Limb (tissue), 2 donors: ENCODE results near the gene SYT3.

Source experiments
- DNase-seq, 2 donors: peaks; one replicate each; pipeline ENCODE4 v3.0.0-alpha.2; 2016; ENCODE audit errors: extremely low spot score in 2 of 2

Gene SYT3, protein sequence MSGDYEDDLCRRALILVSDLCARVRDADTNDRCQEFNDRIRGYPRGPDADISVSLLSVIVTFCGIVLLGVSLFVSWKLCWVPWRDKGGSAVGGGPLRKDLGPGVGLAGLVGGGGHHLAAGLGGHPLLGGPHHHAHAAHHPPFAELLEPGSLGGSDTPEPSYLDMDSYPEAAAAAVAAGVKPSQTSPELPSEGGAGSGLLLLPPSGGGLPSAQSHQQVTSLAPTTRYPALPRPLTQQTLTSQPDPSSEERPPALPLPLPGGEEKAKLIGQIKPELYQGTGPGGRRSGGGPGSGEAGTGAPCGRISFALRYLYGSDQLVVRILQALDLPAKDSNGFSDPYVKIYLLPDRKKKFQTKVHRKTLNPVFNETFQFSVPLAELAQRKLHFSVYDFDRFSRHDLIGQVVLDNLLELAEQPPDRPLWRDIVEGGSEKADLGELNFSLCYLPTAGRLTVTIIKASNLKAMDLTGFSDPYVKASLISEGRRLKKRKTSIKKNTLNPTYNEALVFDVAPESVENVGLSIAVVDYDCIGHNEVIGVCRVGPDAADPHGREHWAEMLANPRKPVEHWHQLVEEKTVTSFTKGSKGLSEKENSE

DNA sequence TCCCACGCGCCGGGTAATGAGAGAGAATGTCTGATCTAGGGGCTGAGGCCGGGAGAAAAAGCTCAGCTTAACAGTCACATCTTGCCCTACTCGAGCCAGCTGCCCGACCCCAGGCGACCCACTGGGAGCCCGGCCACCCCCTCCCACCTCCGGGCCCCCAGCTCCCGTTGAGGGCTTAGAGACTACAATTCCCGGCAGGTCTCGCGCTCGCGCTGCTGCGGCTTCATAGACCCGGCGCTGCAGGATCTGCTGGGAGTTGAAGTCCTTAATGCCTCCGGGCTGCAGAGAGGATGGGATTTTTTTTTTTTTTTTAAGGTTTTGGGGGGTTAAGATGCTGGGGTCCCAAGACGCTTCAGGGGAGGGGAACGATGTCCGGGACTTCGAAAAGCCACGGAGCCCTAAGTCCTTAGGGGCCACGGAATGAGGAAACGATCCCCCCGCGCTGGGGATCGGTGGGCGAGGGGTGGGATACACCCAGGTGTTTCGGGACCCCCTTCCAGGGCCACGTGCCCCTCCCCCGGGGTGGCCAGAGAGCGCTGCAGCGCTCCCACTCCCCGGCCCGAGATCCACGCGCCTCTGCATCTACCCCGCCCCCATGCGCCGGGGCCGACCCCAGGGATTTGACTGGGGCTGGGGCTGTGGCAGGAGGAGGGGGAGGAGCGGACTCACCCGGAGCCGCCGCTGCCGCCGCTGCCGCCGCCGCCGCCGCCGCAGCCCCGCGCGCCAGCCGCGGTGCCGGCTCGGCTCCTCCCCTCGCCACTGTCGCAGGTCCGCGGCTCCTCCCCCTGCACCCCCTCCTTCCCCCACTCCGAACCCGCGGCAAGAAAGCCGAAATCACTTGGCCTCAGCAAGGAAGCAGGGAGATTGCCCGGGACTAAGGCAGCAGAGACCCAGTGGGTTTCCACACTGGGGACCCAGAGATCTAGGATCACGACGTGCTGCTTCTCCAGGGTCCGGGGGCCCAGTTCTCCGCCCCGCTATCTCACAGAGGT is at the start of gene SYT3:
TSS of gene SYT3 (minus strand) at position 761 of the 992 bp plus-strand sequence. CDS start 2,470 bp downstream, outside the sequence.
- peak in 1 of 2 donors; percentile 78 for DNase-seq

DNA sequence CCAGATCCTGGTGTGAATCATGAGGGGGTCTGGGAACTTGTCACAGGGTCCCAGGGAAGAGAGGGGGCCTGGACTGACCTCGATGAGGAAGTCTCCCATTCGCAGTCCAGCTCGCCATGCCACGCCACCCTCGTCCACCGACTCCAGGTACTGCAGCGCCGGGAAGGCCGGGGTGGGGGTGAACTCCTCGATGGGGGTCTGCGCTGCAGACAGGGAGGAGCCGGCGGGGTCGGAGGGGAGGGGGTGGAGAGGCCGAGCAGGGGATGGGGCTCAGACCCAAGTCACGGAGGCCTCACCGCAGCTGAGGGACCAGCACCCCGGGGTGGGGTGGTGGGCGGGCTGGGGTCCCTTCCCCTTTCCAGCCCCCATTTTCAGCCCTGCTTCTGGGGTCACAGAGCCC is 49.1 kb upstream of the SYT3 start:
- DNase-seq, result no peak

DNA sequence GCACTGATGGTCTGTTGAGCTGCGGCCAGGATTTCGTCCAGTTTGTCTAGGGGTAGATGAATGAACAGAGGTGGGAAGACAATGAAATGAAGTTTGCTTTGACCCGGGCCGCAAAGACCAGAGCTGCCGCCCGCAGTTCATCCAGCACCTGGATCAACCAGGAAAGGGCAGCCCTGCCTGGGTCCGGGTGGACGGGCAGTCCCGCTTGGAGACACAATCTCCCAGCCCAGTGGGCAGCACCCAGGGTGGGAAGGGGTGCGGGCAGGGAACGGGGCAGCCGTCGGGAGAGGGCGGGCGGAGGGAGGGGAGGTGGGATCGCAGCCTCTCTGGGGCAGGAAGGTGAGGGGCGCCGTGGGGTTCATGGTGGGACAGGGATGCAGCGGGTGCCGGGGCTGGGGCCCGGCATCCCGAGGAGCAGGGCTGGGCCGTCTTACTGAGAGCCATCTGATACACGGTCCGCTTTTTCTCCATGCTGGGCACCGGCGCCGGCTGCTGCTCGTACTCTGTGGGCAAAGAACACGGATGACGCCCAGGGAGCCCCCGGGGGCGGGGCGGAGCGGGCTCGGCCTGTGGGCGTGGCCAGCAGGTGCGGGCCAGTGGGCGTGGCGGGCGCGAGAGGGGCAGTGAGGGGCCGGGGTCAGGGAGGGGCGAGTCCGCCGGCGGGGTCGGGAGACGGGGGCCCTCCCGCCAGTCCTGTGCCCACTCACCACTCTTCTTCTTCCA is 46.8 kb upstream of the SYT3 start:
- no peak for DNase-seq

DNA sequence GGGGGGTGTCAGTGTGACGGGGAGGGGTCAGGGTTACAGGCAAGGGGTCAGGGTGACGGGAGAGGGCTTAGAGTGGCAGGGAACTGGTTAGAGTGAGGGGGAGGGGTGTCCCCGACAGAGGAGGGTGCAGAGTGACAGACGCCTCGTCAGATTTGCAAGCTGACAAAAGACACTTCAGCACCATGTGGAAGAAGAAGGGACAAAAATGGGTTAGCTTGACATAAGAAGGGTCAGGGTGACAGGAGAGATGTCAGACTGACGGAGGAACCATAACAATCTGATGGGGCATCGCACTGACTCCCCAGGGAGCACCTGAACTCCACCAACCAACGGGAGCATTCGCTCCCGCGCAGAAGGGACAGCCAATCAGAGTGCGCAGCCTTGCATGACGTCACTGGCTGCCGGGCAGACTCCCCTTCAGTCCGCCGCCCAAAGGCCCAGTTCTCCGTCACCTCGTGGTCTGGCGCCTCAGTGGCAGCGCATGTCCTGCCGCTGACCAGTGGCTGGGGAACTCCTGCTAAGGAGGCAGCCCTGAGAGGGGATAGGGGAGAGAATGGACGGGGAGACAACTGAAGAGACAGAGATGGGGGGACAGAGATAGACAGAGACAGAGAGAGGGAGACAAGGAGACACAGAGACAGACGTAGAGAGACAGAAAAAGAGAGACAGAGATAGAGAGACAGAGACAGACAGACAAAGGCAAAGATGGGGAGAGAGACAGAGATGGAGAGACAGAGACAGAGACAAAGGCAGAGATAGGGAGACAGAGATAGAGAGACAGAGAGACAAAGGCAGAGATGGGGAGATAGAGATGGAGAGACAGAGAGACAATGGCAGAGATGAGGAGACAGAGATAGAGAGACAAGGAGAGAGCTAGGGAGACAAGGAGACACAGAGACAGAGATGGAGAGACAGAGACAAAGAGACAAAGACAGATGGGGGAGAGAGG is 39.8 kb upstream of the SYT3 start:
- DNase-seq, result peak; percentile 50 to 88

DNA sequence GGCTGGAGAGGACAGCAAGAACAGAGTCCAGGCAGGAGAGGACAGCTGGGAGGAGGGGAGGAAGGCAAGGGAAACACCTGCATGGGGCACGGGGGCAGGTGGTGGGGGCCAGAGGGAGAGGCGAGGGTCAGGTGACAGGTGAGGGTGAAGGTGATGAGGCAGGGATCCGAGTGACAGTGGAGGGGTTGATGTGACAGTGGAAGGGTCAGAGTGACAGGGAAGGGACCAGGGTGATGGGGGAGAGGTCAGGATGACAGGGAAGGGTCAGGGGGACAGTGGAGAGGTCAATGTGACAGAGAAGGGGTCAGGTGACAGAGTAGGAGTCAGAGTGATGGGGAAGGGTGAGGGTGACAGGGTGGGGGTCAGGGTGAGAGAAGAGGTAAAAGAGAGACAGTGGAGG is 38.6 kb upstream of the SYT3 start:
- DNase-seq, result no peak

DNA sequence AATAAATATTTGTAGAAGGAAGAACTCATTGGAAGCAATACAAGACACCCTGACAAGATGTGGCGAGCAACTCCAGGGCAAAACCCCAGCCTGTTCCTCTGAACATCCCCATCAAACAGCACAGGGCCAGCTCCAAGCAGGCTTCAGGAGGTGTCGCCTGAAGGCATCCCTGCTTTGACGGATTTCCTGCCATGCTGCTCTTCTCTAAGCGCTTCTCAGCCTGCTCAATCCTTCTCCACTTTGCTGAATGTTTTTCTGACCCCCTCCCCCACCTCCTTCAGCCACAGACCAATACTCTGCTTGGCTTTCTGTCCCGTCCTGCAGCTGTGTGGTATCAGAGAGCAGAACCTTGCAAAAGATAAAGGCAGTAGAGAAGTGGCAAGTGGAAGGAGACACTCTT is 38.0 kb upstream of the SYT3 start:
- DNase-seq, result no peak

DNA sequence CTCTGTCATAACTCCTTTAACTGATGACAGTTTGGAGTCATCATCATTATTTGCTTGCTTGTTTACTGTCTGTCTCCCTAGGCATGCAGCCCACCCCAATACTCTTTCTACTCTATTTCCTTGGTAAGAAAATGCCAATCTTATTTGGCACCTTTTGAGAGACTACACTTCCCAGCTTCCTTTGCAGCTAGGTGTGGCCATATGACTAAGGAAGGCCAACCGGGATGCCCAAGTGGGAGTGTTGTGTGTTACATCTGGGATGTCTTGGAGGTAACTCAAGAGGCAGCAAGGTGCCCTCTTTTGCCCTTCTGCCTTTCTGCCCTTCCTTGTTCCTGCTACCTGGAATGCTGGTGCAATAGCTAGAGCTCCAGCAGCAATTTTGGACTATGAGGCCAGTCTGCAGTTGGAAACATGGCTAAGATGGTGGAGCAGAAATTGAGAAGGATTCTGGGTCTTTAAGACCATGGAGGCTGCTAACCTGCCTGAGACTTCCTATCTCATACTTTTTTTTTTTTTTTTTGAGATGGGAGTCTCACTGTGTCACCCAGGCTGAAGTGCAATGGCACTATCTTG is 37.0 kb upstream of the SYT3 start:
- DNase-seq, result no peak

DNA sequence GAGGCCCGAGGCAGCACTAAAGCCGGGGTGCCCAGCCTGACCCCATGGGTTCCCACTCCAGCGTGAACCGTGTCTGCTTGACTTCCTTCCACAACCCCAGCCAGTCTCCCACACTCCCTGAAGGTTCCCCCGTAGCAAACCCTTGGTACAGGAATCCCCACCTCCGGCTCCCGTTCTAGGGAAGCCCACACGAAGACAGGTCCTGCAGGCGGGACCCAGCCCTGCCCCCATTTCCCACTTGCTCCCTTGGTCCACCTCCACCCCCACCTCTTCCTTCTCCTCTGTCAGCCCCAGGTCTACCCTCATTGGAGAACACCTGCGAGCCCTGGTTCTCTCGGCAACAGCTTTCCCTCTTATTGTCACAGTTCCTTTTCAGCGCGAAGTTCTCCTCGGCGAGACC is 33.4 kb upstream of the SYT3 start:
- DNase-seq, result no peak

DNA sequence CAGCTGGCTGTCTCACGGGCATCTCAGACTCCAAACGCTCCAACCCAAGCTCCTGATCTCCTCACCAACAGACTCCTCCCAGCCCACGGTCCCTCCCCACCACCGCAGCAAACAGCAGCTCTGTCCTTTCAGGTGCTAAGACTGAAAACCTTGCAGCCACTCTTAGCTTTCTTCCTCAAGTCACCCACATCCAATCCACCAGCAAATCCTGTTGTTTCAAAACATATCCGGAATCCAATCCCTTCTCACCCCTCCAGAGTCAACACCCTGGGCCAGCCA is 30.4 kb upstream of the SYT3 start:
- DNase-seq, result no peak

DNA sequence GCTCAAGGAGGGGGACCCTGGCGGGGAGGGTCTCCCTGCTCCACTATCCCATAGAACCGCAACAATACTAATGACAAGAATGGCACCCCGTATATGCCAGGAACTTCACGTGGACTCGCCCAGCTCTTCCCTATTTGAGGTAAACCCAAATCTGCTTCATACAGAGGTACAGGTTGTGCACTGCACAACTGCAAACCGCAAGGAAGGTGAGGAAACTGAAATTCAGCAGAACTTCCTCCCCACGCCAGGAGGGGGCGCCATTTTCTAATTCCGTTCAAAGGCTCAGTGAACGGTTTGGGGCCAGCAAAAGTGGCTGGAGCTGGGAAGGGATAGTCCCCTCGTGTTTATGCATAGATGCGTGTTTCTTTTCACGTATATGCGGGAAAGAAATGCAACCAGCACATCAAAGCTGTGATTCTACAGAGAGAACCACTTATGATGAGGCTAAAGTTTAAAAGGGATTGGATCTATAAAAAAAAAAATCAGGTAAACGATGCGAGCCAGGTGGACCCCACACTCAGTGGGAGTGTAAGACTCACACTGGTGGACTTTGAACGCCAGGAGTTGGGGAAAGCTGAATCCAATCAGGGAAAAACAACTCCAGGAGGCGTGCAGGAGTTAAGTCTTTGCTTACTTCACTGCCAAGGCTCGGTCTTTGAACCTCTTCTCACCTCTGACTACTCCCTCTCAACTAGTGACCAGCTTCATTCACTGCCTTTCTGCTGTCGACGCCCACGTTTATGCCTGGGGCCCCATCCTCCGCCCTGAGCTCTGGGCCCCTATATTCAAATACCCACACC is 29.8 kb upstream of the SYT3 start:
- DNase-seq, result peak in 1 of 2 donors; percentile 53

DNA sequence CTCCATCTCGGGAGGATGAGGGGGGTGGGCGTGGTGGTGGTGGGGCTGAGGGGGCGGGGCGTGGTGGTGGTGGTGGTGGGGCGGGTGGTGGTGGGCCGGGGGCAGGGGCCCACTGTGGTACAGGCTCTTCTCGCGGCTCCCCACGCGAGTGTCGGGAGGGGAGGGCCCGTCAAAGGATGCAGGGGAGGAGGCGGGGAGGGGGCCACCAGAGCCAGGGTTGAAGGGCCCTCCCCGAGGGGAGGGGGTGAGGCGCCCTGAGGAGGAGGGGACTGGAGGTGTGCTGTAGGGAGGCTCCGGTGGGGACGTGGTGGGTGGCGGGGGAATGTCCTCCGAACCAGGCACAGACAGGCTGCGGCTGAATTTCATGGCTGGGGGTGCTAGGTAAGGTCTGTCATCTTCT is 29.2 kb upstream of the SYT3 start:
- no peak for DNase-seq

DNA sequence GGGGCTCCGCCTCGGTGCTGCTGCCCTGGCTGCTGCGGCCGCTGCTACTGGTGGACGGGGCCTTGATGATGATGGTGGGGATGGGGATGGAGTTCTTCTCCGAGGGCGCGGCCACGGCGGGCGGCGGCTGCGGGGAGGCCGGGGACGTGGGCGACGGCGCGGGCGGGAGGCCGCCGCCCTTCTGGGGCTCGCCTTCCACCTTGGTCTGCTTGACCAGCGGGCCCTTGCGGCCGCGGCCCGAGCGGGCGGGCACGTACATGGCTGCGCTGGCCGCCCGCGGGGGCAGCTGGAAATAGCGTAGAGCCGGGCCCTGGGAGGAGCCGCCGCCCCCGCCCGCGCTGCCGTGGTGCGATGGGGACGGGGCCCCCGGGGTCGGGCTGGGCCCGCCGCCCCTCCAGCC is 28.7 kb upstream of the SYT3 start:
- no peak for DNase-seq

DNA sequence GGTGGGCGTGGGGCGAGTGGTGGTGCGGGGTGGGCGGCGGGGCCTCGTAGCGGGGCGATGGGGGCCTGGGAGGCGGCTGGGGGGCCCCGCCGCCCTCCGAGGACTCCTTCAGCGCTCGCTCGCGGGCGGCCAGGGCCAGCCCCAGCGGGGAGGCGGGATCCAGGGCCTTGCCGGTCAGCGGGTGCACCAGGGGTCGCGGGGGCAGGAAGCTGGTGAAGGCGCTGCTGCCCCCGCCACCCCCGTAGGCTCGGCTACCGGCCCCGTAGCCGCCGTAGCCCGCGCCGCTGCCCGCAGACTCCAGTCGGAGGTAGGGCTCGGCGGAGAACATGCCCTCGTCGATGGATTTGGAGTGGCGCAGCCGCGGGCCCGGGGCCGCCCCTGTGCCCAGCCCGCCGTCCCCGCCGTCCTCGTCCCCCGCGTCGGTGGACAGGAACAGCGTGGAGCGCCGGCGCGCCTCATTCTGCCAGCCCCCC is 28.1 kb upstream of the SYT3 start:
- DNase-seq, result no peak

DNA sequence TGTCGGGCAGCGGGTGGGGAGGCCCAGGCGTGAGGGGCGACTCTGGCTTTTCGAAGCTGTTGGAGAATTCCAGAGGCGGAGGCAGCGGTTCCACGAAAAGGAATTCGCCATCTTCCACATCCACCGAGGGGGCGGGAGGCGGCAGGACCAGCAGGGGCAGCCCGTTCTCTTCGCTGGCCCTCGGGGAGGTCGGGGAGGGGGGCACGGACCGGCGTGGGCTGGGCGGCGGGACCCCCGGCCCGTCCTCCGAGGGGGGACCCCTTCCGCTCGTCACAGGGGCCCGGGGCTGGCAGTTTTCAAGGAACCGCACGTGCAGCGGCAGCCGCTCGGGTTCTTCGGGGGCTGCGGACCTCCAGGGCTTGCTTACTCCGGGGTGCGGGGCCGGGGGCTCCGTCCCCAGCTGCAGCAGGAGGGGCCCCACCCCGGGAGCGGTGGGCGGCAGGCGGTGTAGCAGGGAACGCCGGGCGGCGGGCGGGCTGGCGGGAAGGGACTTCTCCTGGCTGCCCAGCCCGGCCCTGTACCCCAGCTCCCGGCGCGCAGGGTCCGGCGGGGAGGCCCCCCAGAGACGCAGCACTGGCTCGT is 27.6 kb upstream of the SYT3 start:
- peak in 1 of 2 donors; percentile 43 for DNase-seq

DNA sequence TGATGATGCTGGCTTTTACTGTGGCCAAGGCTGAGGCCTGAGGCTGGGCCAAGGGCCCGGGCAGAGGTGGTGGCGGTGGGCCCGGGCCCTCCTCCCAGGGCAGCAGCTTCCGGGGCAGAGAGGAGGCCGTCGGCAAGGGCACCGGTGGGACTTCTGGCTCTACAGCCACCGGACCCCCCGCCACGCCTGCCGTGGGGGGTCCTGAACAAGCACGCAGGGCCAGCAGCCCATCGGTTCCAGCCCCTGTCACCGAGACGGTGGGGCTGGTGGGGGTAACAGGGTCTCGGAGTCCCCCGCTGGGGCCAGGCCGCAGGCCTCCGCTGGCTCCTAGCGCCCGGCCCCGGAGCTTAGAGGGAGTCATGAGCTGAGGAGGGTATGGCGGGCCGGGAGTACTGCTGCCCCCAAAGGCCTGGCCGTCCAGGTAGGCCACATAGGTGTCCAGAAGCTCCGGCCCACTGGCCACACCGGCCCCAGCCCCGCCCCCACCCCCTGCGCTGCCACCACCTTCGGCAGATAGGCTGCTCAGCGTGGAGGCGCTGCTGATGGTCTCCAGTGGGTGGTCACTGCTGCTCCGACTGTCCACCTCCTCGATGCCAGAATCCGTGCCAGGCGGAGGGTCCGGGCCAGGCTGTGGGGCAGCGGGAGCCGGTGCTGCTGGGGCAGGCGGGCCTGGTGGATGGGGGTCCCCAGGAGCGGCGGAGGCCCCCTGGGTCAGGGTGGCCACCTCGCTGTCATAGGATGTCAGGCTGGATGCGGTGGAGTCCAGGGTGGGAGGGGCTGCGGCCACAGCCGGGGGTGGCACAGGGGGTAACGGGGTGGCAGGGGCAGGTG is 26.9 kb upstream of the SYT3 start:
- DNase-seq, result peak in 1 of 2 donors; percentile 33

DNA sequence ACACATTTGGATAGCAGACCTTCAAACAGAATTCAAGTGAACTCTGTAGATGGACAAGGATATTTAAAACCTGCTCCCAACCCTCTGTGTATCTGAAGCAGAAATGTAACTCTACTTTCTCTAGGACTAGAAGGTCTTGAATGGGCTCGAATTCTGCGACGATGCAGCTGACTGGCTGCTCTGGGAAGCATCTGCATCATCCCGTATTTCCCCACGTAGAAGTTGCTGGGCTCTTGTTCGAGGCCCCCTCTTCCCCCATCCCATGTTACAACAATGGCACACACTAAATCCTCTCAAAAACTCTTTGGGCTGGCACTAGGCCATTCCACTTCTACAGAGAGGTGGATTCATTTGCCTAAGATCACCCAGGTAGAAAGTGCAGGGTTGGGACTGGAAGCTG is 24.5 kb upstream of the SYT3 start:
- no peak for DNase-seq

DNA sequence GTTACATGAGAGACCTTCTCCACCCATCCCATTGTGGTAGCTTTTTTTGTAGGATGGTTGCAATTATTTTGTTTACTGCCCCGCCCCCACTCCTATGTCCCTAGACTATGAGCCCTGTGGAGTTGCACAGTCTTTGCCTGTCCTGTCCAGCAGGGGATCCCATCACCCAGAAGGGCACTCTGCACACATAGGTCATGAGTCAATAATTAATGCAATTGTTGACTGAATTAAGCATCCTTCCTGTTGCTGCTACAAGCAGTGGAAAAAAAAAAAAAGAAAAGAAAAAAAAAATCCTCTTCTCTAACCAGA is 23.8 kb upstream of the SYT3 start:
- DNase-seq, result no peak
